HepG2 (cell line): Measurements from ENCODE around the gene FGFR3. TPM values are rescaled to one million over a fixed set of nuclear protein-coding genes. Genes with fewer than 3 reads are reported as not detected.

ENCODE experiments used
- ARID4A ChIP-seq: sonication (generic); formaldehyde crosslinking; IDR thresholded peaks from 2 replicates; pipeline ENCODE4 v1.5.0; 2020; ENCODE audit warnings: mild to moderate bottlenecking, missing genetic modification reagents, borderline replicate concordance
- ATF5 ChIP-seq: sonication (generic); formaldehyde crosslinking; IDR thresholded peaks from 2 replicates; pipeline ENCODE4 v1.4.0; 2020; ENCODE audit warnings: mild to moderate bottlenecking, low read depth, missing genetic modification reagents
- BRCA1 ChIP-seq: sonication (generic); formaldehyde crosslinking; IDR thresholded peaks from 2 replicates; pipeline ENCODE4 v1.4.0; 2020; ENCODE audit warnings: missing genetic modification reagents
- FOXK2 ChIP-seq: fragments of 450-650 bp; IDR thresholded peaks from 2 replicates; pipeline ENCODE4 v1.6.1; 2016
- FUBP1 ChIP-seq: sonication (generic); formaldehyde crosslinking; IDR thresholded peaks from 2 replicates; pipeline ENCODE4 v1.5.1; 2020; ENCODE audit warnings: missing genetic modification reagents, mild to moderate bottlenecking, borderline replicate concordance
- NCOA2 ChIP-seq: sonication (generic); formaldehyde crosslinking; IDR thresholded peaks from 2 replicates; pipeline ENCODE4 v1.8.0; 2022; ENCODE audit warnings: inconsistent platforms
- PHB2 ChIP-seq: fragments of 450-650 bp; IDR thresholded peaks from 2 replicates; pipeline ENCODE4 v1.6.1; 2018; ENCODE audit not compliant: partially characterized antibody
- SAFB2 ChIP-seq: sonication (generic); formaldehyde crosslinking; IDR thresholded peaks from 2 replicates; pipeline ENCODE4 v1.5.1; 2020; ENCODE audit warnings: missing genetic modification reagents, low read depth, mild to moderate bottlenecking, borderline replicate concordance
- SUZ12 ChIP-seq: fragments of 150-350 bp; IDR thresholded peaks from 2 replicates; pipeline ENCODE4 v1.6.1; 2014; ENCODE audit warnings: low read depth, low read length
- TFDP1 ChIP-seq: IDR thresholded peaks from 2 replicates; pipeline ENCODE4 v1.6.1; 2016; ENCODE audit warnings: missing compliant biosample characterization, missing genetic modification reagents, borderline replicate concordance
- ZBTB25 ChIP-seq: IDR thresholded peaks from 2 replicates; pipeline ENCODE4 v1.6.1; 2018; ENCODE audit warnings: missing genetic modification reagents
- ZMAT3 ChIP-seq: sonication (generic); formaldehyde crosslinking; conservative IDR thresholded peaks from 2 replicates; pipeline ENCODE4 v1.7.0; 2021; ENCODE audit warnings: missing genetic modification reagents
- ZNF282 ChIP-seq: fragments of 450-650 bp; IDR thresholded peaks from 2 replicates; pipeline ENCODE4 v1.6.1; 2018; ENCODE audit not compliant: partially characterized antibody
- ZNF564 ChIP-seq: sonication (generic); formaldehyde crosslinking; IDR thresholded peaks from 2 replicates; pipeline ENCODE4 v1.8.1; 2023; ENCODE audit warnings: mild to moderate bottlenecking, missing genetic modification reagents
- ZNF577 ChIP-seq: sonication (generic); formaldehyde crosslinking; IDR thresholded peaks from 2 replicates; pipeline ENCODE4 v1.4.0; 2020; ENCODE audit warnings: mild to moderate bottlenecking, low read depth, missing genetic modification reagents, borderline replicate concordance
- ZNF747 ChIP-seq: sonication (generic); formaldehyde crosslinking; IDR thresholded peaks from 2 replicates; pipeline ENCODE4 v1.8.1; 2023; ENCODE audit warnings: missing genetic modification reagents, mild to moderate bottlenecking, borderline replicate concordance
- ZNF792 ChIP-seq: IDR thresholded peaks from 2 replicates; pipeline ENCODE4 v1.6.1; 2016
- polyA plus RNA-seq, 8 experiments: library from polyadenylated mRNA; depleted of rRNA in 3 of 8; stranded (reverse) in 7 of 8; unstranded in 1 of 8; fragments of >200 nt; fragmentation: Illumina TruSeq in 4 of 8; extraction: Trizol in 4 of 8; gene quantifications; 2 replicates each; pipeline versions ENCODE4 v1.2.1 to v1.2.3, GENCODE V29; 2011 to 2016; ENCODE audit warnings: low read depth in 4 of 8, missing spikeins in 1 of 8, mixed read lengths in 1 of 8; ENCODE audit not compliant: insufficient read depth in 1 of 8
- total RNA-seq, 5 experiments: library from RNA; depleted of rRNA; stranded (reverse); fragments of >200 nt; fragmentation: Illumina TruSeq; extraction: Trizol; gene quantifications; 2 replicates each; pipeline ENCODE4 v1.2.3, GENCODE V29; 2016; ENCODE audit warnings: low read depth in 1 of 5
- TF ChIP-seq, protein P1 (sequence below): sonication (generic); formaldehyde crosslinking; IDR thresholded peaks from 2 replicates; pipeline ENCODE4 v1.4.0; 2020; ENCODE audit warnings: missing genetic modification reagents

The FGFR3 gene
- total and polyA plus RNA-seq, 2 of the 13 experiments (the other 11 are each of a cell fraction or from before 2014, with no cell fraction given), result 103 to 109 TPM

DNA sequence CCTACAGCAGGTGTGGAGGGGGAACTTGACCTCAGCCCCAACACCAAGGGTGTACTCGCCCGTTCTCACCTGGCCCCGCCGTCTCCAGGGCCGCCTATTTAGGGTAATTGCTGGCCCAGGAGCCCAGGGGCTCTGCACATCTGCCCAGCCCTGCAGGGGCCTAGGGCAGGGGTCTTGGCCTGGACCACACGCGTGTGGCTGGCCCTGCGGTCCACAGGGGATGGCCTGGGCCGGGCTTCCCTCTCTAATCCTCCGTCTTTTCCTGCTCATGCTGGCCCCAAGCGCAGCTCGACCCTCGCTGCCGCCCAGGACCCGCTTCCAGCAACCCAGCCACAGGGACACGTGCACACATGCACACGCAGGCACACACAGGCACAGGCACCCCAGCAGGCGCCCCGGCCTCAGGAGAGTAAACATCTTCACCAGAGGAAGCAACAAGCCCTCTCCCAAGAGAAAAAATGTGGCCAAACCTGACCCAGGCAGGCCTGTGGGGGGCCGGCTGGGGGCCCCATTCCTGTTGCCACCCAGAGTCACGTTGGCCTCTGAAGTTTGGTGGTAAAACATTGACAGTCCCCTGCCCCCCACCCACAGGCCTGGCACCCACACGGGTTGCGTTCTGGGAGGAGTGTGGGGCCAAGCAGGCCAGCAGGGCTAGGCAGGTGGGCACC, 24.6 kb upstream of the FGFR3 start (continued):
- TF ChIP-seq ARID4A (CRISPR knock-in tag) (peak; percentile 56; the same call in 1 of the 2 replicates), TFDP1 (peak; percentile 74; the same call in 1 of the 2 replicates), NCOA2 (CRISPR knock-in tag) (peak; percentile 3; the same call in 1 of the 2 replicates), ZNF282 (no peak), ATF5 (CRISPR knock-in tag) (no peak), SAFB2 (no peak), ZBTB25 (CRISPR knock-in tag) (no peak), PHB2 (no peak), ZNF564 (CRISPR knock-in tag) (peak; percentile 43; the same call in 1 of the 2 replicates), FUBP1 (CRISPR knock-in tag) (no peak), FOXK2 (no peak), SUZ12 (no peak), ZNF747 (CRISPR knock-in tag) (peak; percentile 73; the same call in 1 of the 2 replicates), ZMAT3 (no peak), BRCA1 (no peak), ZNF792 (CRISPR knock-in tag) (0 out of 2 replicates have a peak, but pooled peaks have one; percentile 20), ZNF577 (CRISPR knock-in tag) (no peak)
- TF ChIP-seq, protein P1, sequence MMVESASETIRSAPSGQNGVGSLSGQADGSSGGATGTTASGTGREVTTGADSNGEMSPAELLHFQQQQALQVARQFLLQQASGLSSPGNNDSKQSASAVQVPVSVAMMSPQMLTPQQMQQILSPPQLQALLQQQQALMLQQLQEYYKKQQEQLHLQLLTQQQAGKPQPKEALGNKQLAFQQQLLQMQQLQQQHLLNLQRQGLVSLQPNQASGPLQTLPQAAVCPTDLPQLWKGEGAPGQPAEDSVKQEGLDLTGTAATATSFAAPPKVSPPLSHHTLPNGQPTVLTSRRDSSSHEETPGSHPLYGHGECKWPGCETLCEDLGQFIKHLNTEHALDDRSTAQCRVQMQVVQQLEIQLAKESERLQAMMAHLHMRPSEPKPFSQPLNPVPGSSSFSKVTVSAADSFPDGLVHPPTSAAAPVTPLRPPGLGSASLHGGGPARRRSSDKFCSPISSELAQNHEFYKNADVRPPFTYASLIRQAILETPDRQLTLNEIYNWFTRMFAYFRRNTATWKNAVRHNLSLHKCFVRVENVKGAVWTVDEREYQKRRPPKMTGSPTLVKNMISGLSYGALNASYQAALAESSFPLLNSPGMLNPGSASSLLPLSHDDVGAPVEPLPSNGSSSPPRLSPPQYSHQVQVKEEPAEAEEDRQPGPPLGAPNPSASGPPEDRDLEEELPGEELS (CRISPR knock-in tag), result peak; percentile 65
